Diencephalon (tissue), 1 donor: ENCODE results near the gene OR5K3. TPM values are rescaled to one million over a fixed set of nuclear protein-coding genes. Genes with fewer than 3 reads are reported as not detected.

ENCODE experiments used
- total RNA-seq: library from RNA; depleted of rRNA; stranded (reverse); fragments of >200 nt; gene quantifications from one replicate; pipeline ENCODE4 v1.2.3, GENCODE V29; 2014

OR5K3 gene
- not detected for total RNA-seq

GRCh38 chr3:98390366-98390765 lies at the start of gene OR5K3:
TSS of gene OR5K3 (plus strand) at chr3:98390666. CDS start at chr3:98390666, 0 bp downstream.

GRCh38 chr3:98353554-98353953 lies 36.9 kb upstream of the OR5K3 start, which contains the start of gene OR5K4:
TSS of gene OR5K4 (plus strand) at chr3:98353854. CDS start at chr3:98353854, 0 bp downstream.

Other genes starting within 250 kb of the OR5K3 start
- not detected for gene OR5H14, start 243.2 kb upstream of the OR5K3 start, total RNA-seq
- gene OR5H15, start 224.0 kb upstream of the OR5K3 start, total RNA-seq = not detected
- gene OR5H6, start 126.4 kb upstream of the OR5K3 start, total RNA-seq = not detected
- gene OR5H2, start 108.2 kb upstream of the OR5K3 start, total RNA-seq = not detected
- not detected for gene OR5K4, start 36.8 kb upstream of the OR5K3 start, total RNA-seq
- not detected for gene OR5K1, start 72.5 kb downstream of the OR5K3 start, total RNA-seq
- gene OR5K2, start 107.0 kb downstream of the OR5K3 start, total RNA-seq = not detected
- 153 TPM for gene CLDND1, start 132.2 kb downstream of the OR5K3 start, total RNA-seq
- gene GPR15, start 141.3 kb downstream of the OR5K3 start, total RNA-seq = not detected
- gene CPOX, start 202.9 kb downstream of the OR5K3 start, total RNA-seq = 19.8 TPM